ENCODE results near the gene AGBL3.

Gene AGBL3

DNA sequence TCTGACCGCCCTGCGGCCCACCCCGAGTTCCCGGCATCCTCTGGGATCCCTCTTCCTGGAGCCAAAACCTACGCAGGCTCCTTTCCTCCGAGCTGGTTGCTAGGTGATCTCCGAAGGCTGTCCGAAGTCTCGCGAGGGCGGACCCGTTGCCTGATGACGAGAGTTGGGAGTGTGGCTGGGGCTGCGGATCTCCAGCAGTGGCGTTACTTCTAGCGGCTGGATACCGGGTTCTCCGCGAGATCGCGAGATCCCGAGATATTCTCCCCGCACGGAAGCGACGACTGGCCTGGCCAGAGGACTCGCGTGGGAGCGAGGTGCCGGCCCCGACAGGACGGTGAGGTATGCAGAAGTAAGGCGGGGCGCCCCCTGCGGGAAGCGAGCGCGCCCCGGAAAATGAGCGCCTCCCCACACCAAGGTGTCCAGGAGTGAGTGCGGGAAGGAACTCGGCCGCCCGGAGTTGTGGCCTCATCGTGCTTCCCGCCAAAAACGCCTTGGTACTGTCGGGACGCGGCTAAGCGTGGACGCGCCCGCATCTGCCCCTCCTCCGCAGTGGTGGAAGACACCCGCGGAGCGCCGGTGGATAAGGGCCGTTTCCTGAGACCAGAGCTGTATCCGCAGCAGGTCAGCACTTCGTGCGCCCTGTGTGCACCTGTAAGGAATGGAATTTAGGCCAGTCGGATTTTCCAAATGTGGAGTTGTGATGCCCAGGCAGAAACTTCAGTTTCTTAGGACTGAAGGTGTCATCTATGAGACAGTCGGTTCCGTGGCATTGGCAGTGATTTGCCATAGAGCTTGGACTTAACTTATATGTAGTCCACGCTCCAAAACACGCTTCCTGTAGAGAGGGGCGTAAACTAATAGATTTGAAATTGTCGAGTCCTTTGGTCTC is at the start of gene AGBL3:
Gene AGBL3 (plus strand): TSS at position 146 of the 889 bp plus-strand sequence. CDS start 1,426 bp downstream, outside the sequence.
- Histone ChIP-seq H3K27ac (peak within 1 kb of the TSS; percentile 69), H3K27me3 (no peaks in the 10 kb centered on the region), H3K4me1 (ENCODE audit: control insufficient read depth in 1 of 2, insufficient read depth in 1 of 2, low read depth in 1 of 2, low read length in 1 of 2) (peaks cover 13% of the 10 kb centered on the region in 2 experiments), H3K9me3 (no peaks in the 10 kb centered on the region), H3K4me3 (ENCODE audit: low read depth in 1 of 2, low read length in 1 of 2) (peak within 1 kb of the TSS; percentile 75 to 86), H3K36me3 (no peaks in the 10 kb centered on the region)
- TF ChIP-seq, protein P1, sequence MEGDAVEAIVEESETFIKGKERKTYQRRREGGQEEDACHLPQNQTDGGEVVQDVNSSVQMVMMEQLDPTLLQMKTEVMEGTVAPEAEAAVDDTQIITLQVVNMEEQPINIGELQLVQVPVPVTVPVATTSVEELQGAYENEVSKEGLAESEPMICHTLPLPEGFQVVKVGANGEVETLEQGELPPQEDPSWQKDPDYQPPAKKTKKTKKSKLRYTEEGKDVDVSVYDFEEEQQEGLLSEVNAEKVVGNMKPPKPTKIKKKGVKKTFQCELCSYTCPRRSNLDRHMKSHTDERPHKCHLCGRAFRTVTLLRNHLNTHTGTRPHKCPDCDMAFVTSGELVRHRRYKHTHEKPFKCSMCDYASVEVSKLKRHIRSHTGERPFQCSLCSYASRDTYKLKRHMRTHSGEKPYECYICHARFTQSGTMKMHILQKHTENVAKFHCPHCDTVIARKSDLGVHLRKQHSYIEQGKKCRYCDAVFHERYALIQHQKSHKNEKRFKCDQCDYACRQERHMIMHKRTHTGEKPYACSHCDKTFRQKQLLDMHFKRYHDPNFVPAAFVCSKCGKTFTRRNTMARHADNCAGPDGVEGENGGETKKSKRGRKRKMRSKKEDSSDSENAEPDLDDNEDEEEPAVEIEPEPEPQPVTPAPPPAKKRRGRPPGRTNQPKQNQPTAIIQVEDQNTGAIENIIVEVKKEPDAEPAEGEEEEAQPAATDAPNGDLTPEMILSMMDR (IDR thresholded peaks at IDR 0.05) = peak; percentile 55

GRCh38 chr7:134936893-134937510 is 49.3 kb upstream of the AGBL3 start:
- Histone ChIP-seq H3K27me3 (no peaks in the 10 kb centered on the region), H3K27ac (no peak overlapping the region), H3K4me1 (ENCODE audit: control insufficient read depth in 1 of 2, insufficient read depth in 1 of 2, low read depth in 1 of 2, low read length in 1 of 2) (no peaks in the 10 kb centered on the region), H3K4me3 (ENCODE audit: low read depth in 1 of 2, low read length in 1 of 2) (no peak overlapping the region), H3K9me3 (no peaks in the 10 kb centered on the region), H3K36me3 (no peaks in the 10 kb centered on the region)
- TF ChIP-seq, protein P1 (IDR thresholded peaks at IDR 0.05) = no peak

GRCh38 chr7:134938141-134938540 is 48.2 kb upstream of the AGBL3 start:
- H3K4me1 ChIP-seq (ENCODE audit: control insufficient read depth in 1 of 2, insufficient read depth in 1 of 2, low read depth in 1 of 2, low read length in 1 of 2) = no peaks in the 10 kb centered on the region
- H3K4me3 ChIP-seq (ENCODE audit: low read depth in 1 of 2, low read length in 1 of 2) = no peak overlapping the region
- TF ChIP-seq, protein P1 (IDR thresholded peaks at IDR 0.05) = no peak
- H3K9me3 ChIP-seq = no peaks in the 10 kb centered on the region
- H3K27ac ChIP-seq = no peak overlapping the region
- no peaks in the 10 kb centered on the region for H3K36me3 ChIP-seq
- no peaks in the 10 kb centered on the region for H3K27me3 ChIP-seq

GRCh38 chr7:134939136-134939535 is 47.2 kb upstream of the AGBL3 start:
- no peaks in the 10 kb centered on the region for H3K36me3 ChIP-seq
- no peaks in the 10 kb centered on the region for H3K27me3 ChIP-seq
- no peak overlapping the region for H3K4me3 ChIP-seq (ENCODE audit: low read depth in 1 of 2, low read length in 1 of 2)
- H3K27ac ChIP-seq = no peak overlapping the region
- TF ChIP-seq, protein P1 (IDR thresholded peaks at IDR 0.05) = no peak
- no peaks in the 10 kb centered on the region for H3K4me1 ChIP-seq (ENCODE audit: control insufficient read depth in 1 of 2, insufficient read depth in 1 of 2, low read depth in 1 of 2, low read length in 1 of 2)
- H3K9me3 ChIP-seq = no peaks in the 10 kb centered on the region

- Histone ChIP-seq H3K27me3 (no peaks in the 10 kb centered on the region), H3K9me3 (no peaks in the 10 kb centered on the region), H3K4me3 (ENCODE audit: low read depth in 1 of 2, low read length in 1 of 2) (no peak overlapping the region), H3K4me1 (ENCODE audit: control insufficient read depth in 1 of 2, insufficient read depth in 1 of 2, low read depth in 1 of 2, low read length in 1 of 2) (no peaks in the 10 kb centered on the region), H3K36me3 (no peaks in the 10 kb centered on the region), H3K27ac (no peak overlapping the region)
- TF ChIP-seq, protein P1 (IDR thresholded peaks at IDR 0.05) = no peak
Measured at GRCh38 chr7:134940729-134941128, 45.6 kb upstream of the AGBL3 start.
